H4 (cell line): Measurements from ENCODE around the gene PPAT. TPM values are rescaled to one million over a fixed set of nuclear protein-coding genes. Genes with fewer than 3 reads are reported as not detected.
"Not testable (repeated sequence)": the region's sequence is repeated elsewhere in the genome, so short reads cannot be mapped to it uniquely, and the experiment has no call there.

Source experiments
- DNase-seq: peaks from one replicate; pipeline ENCODE4 v3.0.0-alpha.2; 2015; ENCODE audit warnings: low spot score
- total RNA-seq: library from RNA; depleted of rRNA; stranded (reverse); fragments of >200 nt; shearing (Covaris generic); gene quantifications from 2 replicates; pipeline ENCODE4 v1.2.3, GENCODE V29; 2014; rRNA removed

Gene PPAT
- 22.3 and 23.0 TPM in 2 replicates for total RNA-seq

DNA sequence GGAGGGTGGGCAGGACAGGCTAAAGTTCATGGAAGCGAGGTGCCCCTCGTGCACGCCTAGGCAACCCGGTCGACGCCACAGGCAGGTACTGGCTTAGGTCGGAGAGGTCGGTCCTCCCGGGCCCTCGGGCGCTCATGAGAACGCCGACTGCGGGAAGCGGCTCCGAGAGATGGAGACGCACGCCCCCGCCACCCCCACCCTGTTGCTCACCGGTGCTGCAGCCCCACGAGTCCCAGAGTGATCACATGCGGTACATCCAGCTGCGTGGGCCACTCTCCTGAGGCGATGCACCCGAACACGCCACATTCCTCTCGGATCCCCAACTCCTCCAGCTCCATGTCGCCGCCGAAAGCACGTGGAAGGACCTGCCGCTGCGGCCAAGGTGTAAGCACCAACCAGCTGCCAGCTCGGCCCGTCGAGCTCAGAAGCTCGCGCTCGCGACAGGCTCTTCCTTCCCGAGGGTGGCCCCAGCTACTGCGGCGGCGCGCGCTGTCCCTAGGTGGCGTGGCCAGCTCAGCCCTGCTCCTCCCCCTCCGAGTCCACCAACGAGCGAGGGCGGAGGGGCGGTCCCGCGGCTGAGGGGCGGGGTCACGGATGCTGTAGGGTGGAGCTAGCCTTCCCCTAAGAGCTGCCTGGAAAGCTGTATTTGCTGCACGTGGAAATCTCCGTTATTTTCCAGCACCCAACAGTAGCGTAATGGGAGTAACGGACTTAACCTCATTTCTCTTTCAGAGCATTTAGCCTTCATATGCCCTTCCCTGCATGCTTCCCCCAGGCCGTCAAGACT, at the start of gene PPAT:
TSS of gene PPAT (minus strand) at position 476 of the 787 bp plus-strand sequence. CDS start at position 338, 138 bp downstream.
- DNase-seq, result peak; percentile 98

GRCh38 chr4:56480691-56481090, 45.3 kb upstream of the PPAT start:
- no peak for DNase-seq

- no peak for DNase-seq
Measured at GRCh38 chr4:56477192-56477702, 41.8 kb upstream of the PPAT start.

- DNase-seq, result no peak
Measured at GRCh38 chr4:56475917-56476316, 40.5 kb upstream of the PPAT start.

DNA sequence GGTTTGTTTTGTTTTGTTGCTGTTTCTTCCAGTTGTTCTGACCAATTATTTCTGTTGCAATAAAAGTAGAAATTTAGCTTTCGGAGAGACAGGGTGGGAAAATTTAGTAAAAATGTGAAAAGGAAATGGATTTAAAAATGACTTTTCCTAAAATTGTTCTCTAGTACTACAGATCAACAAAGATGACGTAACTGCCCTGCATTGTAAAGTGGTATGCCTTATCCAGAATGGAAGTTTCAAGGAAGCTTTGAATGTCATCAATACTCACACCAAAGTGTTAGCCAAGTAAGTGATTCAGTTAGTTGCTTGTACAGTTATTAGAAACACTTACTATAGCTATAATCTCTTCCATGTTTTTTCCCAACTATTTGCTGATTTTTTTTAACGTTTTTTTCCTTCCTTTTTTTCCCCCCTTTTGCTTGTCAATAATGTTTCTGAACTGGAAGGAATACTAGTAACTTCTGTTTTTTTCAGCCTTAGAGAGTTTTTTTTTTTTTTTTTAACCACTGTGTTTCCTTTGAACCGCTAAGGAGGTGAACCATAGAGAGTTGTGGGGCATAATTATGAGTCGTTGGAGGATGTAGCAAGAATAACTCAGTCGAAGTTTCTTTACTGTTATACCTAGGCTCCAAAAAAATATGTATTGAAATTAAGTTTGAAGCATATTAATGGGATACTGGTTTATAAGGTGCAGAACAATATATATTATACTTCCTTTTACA, 34.2 kb upstream of the PPAT start:
- no peak for DNase-seq

DNA sequence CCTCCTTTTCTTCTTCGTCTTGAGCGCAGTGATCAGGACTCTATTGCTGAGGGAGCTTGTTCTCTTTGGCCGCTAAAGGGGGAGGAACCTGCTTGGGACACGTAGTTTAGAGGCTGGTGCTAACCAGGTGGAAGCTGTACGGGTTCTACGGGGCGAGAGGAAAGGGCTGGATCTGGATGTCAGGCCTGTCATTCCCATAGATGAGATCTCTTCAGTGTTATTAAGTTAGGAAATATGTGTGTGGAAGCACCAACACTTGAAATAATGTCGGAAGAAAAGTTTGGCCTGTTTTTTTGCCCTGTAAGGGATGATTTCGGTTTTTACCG, 32.6 kb upstream of the PPAT start:
- peak; percentile 31 for DNase-seq

DNA sequence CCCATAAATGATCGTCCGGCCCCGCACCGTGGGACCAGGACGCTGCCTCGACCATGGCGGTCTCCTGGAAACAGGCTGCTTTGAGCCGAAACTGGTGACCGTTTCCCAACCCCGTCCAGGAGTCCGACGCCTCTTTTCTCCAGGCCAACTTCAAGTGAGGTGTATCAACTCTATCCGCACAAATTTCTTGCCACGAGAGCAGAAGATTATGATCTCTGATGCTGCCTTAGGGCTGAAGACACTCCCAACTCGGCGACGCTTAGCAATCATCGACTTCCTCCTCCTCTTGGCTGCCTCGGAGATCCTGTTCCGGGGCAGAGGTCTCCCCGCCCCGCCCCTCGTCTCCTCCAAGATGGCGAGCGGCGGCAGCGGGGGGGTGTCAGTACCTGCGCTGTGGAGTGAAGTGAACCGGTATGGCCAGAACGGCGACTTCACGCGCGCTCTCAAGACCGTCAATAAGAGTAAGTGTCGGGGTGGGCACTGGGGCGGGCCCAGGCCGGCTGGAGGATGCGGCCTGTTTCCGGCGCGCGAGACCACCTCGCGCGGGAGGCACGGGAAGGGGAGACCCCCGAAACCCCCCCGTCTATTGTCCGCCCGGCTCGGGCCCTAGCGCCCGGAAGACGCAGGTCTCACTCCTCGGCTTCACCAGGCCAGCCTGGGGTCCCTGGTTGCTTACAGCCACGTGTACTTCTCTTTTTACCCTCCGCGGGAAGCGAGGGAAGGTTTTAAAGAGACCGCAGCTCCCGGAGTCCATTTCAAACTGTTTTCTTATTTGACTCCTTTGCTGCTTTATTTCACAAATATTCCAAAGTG, 32.1 kb upstream of the PPAT start, which contains the start of gene SRP72:
TSS of gene SRP72 (plus strand) at position 334 of the 813 bp plus-strand sequence. CDS start at position 353, 19 bp downstream.
- DNase-seq, result peak; percentile 84

GRCh38 chr4:56466910-56467283, 31.5 kb upstream of the PPAT start:
- DNase-seq, result no peak

- DNase-seq, result peak; percentile 42
Measured at GRCh38 chr4:56466296-56466761, 30.9 kb upstream of the PPAT start.

DNA sequence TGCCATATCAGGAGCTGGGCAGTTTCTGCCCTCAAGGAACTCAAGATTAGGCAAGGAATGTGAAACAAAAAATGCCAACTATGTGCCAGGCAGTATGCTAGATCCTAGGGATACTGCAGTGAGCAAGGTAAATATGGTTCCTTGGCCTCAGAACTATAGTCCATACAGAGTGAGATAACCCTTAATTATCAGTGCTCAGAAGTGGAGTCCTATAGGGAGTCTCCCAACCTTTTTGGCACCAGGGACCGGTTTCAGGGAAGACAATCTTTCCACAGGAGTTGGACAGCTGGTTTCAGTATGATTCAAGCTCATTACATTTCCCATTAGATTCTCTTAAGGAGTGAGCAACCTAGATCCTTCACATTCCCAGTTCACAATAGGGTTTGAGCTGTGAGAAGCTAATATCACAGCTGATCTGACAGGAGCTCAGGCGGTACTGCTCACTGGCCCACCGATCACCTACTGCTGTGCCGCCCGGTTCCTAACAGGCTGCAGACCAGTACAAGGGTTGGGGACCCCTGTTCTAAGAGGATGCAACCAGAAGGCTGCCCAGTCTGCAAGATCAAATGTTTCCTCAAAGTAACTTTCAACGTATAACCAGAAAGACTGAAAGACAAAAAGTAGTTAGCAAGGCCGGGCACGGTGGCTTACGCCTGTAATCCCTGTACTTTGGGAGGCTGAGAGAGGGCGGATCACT, 30.3 kb upstream of the PPAT start:
- DNase-seq, result no peak

- DNase-seq, result no peak
Measured at GRCh38 chr4:56464581-56464980, 29.2 kb upstream of the PPAT start.

- DNase-seq, result no peak
Measured at GRCh38 chr4:56463711-56464110, 28.3 kb upstream of the PPAT start.

DNA sequence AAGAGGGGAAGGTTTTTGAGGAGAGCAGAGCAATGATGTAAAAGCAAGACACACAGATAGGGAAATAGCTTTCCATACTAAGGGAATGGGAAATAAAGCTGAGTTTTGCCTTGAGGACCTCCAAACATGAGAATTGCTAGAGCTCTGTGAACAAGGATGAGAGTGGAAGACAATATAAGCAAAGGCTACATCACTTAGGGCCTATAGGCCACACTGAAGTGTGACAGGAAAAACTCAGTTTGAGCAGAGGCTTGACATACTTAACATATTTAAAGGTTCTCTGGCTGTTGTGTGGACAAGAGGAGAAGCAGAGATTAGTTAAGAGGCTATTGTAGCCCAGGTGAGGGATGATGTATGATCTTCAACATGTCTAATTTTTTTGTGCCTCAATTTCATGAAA, 26.7 kb upstream of the PPAT start:
- DNase-seq, result no peak

DNA sequence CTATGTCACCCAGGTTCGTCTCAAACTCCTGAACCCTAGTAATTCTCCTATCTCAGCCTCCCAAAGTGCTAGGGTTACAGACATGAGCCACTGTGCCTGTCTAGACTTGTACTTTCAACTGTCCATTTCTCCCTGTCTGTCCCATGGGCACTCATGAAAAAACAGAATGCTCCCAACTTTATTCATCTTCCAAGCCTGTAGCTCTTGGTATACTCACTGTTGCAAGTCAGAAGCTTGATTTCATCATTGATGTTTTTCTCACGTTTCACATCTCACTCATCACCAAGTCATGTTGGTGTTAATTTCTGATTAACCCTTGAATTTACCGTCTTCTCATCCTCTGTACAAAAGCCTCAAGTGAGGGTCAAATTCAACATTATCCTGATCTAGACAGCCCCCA, 24.7 kb upstream of the PPAT start:
- DNase-seq, result no peak

- DNase-seq, result no peak
Measured at GRCh38 chr4:56450342-56450741, 14.9 kb upstream of the PPAT start.

DNA sequence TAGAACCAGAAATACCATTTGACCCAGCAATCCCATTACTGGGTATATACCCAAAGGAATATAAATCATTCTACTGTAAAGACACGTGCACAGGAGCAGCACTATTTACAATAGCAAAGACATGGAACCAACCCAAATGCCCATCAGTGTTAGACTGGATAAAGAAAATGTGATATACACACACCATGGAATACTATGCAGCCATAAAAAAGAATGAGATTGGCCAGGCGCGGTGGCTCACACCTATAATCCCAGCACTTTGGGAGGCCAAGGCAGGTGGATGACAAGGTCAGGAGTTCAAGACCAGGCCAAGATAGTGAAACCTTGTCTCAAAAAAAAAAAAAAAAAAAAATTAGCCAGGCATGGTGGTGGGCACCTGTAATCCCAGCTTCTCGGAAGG, 14.1 kb upstream of the PPAT start:
- not testable (repeated sequence) for DNase-seq

GRCh38 chr4:56448301-56448700, 12.9 kb upstream of the PPAT start:
- no peak for DNase-seq

GRCh38 chr4:56445699-56446098, 10.3 kb upstream of the PPAT start:
- no peak for DNase-seq

DNA sequence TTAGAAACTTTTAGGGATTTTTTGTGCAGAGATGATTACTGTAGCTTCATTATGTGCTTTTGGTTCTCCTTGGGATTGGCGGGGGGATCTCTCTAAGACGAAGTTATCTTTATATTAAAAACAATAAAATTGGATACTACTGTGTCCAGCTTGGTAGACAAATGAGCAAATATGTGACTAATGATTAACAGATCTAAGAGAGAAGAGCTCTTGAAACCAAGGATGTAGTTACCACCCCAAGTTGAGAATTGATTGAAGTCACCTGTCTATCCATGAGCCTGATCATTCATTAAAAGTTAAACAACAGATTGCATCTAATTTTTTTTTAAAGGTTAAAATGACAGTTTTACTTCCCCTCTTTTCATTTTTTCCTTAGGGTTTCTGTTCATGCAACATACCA, 9.3 kb upstream of the PPAT start:
- DNase-seq, result no peak

DNA sequence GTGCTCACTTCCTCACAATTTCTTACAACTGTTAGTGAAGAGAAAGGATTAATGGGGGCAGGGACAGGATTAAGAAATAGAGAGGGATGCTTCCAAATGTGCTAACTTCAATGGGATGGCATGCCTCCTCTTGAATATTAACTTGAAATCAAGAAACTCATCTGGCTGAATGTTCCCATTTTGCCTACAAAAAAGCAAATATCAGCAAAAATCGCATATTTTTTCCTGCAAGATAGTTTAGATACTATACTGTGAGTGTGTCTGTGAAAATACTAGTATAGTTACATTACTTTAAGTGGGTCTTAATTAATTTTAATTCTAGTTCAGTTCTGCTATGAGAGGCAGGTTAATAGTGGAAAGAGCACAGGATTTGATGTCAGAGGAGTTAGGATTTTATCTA, 5.6 kb upstream of the PPAT start:
- no peak for DNase-seq

DNA sequence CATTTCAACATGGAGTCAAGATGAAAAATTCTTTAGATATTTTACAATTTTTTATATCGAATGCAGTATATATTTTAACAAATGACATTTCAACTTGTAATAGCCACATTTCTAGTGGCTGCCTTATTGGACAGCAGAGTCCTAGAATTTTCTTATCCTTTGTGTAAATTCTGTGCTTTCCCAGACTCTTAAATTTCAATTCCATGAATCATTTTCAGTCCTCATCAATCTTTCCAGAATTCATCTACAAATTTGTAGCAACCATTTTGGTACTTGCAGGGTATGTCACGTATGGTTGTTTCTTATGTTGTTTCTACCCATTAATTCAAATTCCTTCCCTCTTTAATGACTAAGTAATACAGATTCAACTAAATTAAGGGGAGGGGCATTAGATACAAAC, 3.4 kb upstream of the PPAT start:
- DNase-seq, result no peak
